Natural killer cell (primary cell): Measurements from ENCODE around the gene CDKN3. TPM values are rescaled to one million over a fixed set of nuclear protein-coding genes. Genes with fewer than 3 reads are reported as not detected.
"Not testable (repeated sequence)": the region's sequence is repeated elsewhere in the genome, so short reads cannot be mapped to it uniquely, and the experiment has no call there.

Source experiments
- ATAC-seq, 3 donors: fragments of 150-1000 bp in 2 of 3; fragments of 200-7000 bp in 1 of 3; cut with Tn5 transposase; 1 replicate in 1 of 3; 2 replicates in 2 of 3; pipeline ENCODE4 v1.10.0; 2021; ENCODE audit warnings: mild to moderate bottlenecking in 2 of 3, moderate library complexity in 2 of 3
- DNase-seq, 2 donors: peaks; one replicate each; pipeline versions ENCODE4 v3.0.0 to v3.0.0-alpha.2; 2013 to 2021; ENCODE audit warnings: mixed read lengths in 1 of 2
- H3K27ac ChIP-seq: one replicate; pipeline ENCODE4 v1.5.1; 2013; ENCODE audit warnings: mild to moderate bottlenecking, low read length
- H3K27me3 ChIP-seq: one replicate; pipeline ENCODE4 v1.6.1; 2013; ENCODE audit warnings: low read length; ENCODE audit not compliant: control insufficient read depth, insufficient read depth
- H3K36me3 ChIP-seq: one replicate; pipeline ENCODE4 v1.6.1; 2013; ENCODE audit warnings: low read length; ENCODE audit not compliant: control insufficient read depth, insufficient read depth
- H3K4me1 ChIP-seq: one replicate; pipeline ENCODE4 v1.6.1; 2013; ENCODE audit warnings: low read length; ENCODE audit not compliant: control insufficient read depth, insufficient read depth
- H3K4me3 ChIP-seq: one replicate; pipeline ENCODE4 v1.5.1; 2013; ENCODE audit warnings: low read length
- H3K9me3 ChIP-seq: one replicate; pipeline ENCODE4 v1.6.1; 2013; ENCODE audit warnings: low read length; ENCODE audit not compliant: control insufficient read depth, insufficient read depth
- H3K27ac Mint-ChIP-seq, 2 donors: one replicate each; pipeline ENCODE4 v1.8.0; 2022; ENCODE audit warnings: mild to moderate bottlenecking in 2 of 2, mixed read lengths in 2 of 2, moderate library complexity in 1 of 2
- H3K27me3 Mint-ChIP-seq, 2 donors: one replicate each; pipeline ENCODE4 v1.8.0; 2022; ENCODE audit warnings: low read depth in 2 of 2, mixed read lengths in 2 of 2
- H3K36me3 Mint-ChIP-seq: one replicate; pipeline ENCODE4 v1.8.0; 2022; ENCODE audit warnings: mixed read lengths
- H3K4me1 Mint-ChIP-seq, 2 donors: one replicate each; pipeline ENCODE4 v1.8.0; 2022; ENCODE audit warnings: mixed read lengths in 2 of 2
- H3K4me3 Mint-ChIP-seq: one replicate; pipeline ENCODE4 v1.8.0; 2022; ENCODE audit warnings: mild to moderate bottlenecking, moderate library complexity, mixed read lengths
- H3K9me3 Mint-ChIP-seq, 2 donors: one replicate each; pipeline ENCODE4 v1.8.0; 2022; ENCODE audit warnings: mixed read lengths in 2 of 2
- CTCF ChIP-seq: fragments of 200-600 bp; IDR thresholded peaks from one replicate; pipeline ENCODE4 v1.8.0; 2022; ENCODE audit warnings: antibody characterized with exemption
- WGBS: methylation state at CpG from one replicate; pipeline ENCODE4 v1.1.7; 2013; ENCODE audit warnings: missing lambda C conversion rate; ENCODE audit not compliant: insufficient coverage; 5-methylcytosine and 5-hydroxymethylcytosine counted together
- intact Hi-C: fragments of 100-400 bp; cut with micrococcal nuclease; formaldehyde crosslinking; loops from one replicate; pipeline ENCODE4 v1.14.2; 2022
- total RNA-seq, 4 donors: library from RNA; stranded (reverse); fragments of 120-200 nt in 1 of 4; gene quantifications; one replicate each; pipeline versions ENCODE4 v1.2.3 to v1.2.4, GENCODE V29; 2013 to 2022

The CDKN3 gene
- total RNA-seq, 3 donors from 2014 or later (not counting 1 experiment from before 2014, with no cell fraction given), result 0.89 to 3.0 (median 1.8) TPM

GRCh38 chr14:54435500-54435981 is 38.7 kb downstream of the CDKN3 start:
- Mint-ChIP-seq H3K4me1 (peaks cover 40 to 45% of the 10 kb centered on the region in 2 donors), H3K36me3 (no peaks in the 10 kb centered on the region), H3K4me3 (no peak overlapping the region), H3K9me3 (no peaks in the 10 kb centered on the region), H3K27ac (peak overlapping the region in 1 of 2 donors; percentile 1), H3K27me3 (no peaks in the 10 kb centered on the region)
- peak in 1 of 2 donors; percentile 12 for DNase-seq
- Histone ChIP-seq H3K4me1 (peaks cover 4% of the 10 kb centered on the region), H3K4me3 (no peak overlapping the region), H3K9me3 (no peaks in the 10 kb centered on the region), H3K27ac (no peak overlapping the region), H3K27me3 (no peaks in the 10 kb centered on the region), H3K36me3 (peaks cover 6% of the 10 kb centered on the region)
- 63% methylated on average over 4 of the region's 4 CpGs for WGBS
- ATAC-seq, result peak; percentile 34 to 44 (median 39)
- intact Hi-C loops, result no loop called here
- no peak for TF ChIP-seq CTCF

- H3K36me3 Mint-ChIP-seq, H3K9me3 ChIP-seq, intact Hi-C loops, H3K36me3 ChIP-seq, H3K27ac ChIP-seq, DNase-seq, H3K4me3 ChIP-seq, H3K27me3 ChIP-seq, H3K27ac Mint-ChIP-seq, H3K4me1 ChIP-seq, H3K4me3 Mint-ChIP-seq, H3K9me3 Mint-ChIP-seq, ATAC-seq, H3K27me3 Mint-ChIP-seq: not testable (repeated sequence)
- 90% methylated on average over 4 of the region's 4 CpGs for WGBS
- H3K4me1 Mint-ChIP-seq, result peaks cover 51 to 58% of the 10 kb centered on the region in 2 donors
Observed at GRCh38 chr14:54437954-54438353, 41.1 kb downstream of the CDKN3 start.

- H3K9me3 ChIP-seq, result no peaks in the 10 kb centered on the region
- Mint-ChIP-seq H3K27me3 (no peaks in the 10 kb centered on the region), H3K9me3 (no peaks in the 10 kb centered on the region), H3K36me3 (no peaks in the 10 kb centered on the region), H3K4me1 (peaks cover 50 to 57% of the 10 kb centered on the region in 2 donors), H3K4me3 (no peak overlapping the region), H3K27ac (no peak overlapping the region)
- no peaks in the 10 kb centered on the region for H3K36me3 ChIP-seq
- DNase-seq (no peak), ATAC-seq (no peak)
- TF ChIP-seq CTCF, result no peak
- no peak overlapping the region for H3K27ac ChIP-seq
- no peak overlapping the region for H3K4me3 ChIP-seq
- intact Hi-C loops, result no loop called here
- peaks cover 7% of the 10 kb centered on the region for H3K4me1 ChIP-seq
- WGBS, result 92% methylated on average over 3 of the region's 4 CpGs
- no peaks in the 10 kb centered on the region for H3K27me3 ChIP-seq
Observed at GRCh38 chr14:54438703-54439102, 41.9 kb downstream of the CDKN3 start.

GRCh38 chr14:54440037-54440436 is 43.2 kb downstream of the CDKN3 start:
- peaks cover 37 to 44% of the 10 kb centered on the region in 2 donors for H3K4me1 Mint-ChIP-seq
- TF ChIP-seq CTCF, result no peak
- no peak overlapping the region for H3K27ac ChIP-seq
- H3K27ac Mint-ChIP-seq, result peak overlapping the region; percentile 92
- H3K4me3 Mint-ChIP-seq, result peak overlapping the region; percentile 96
- H3K36me3 ChIP-seq, result no peaks in the 10 kb centered on the region
- H3K27me3 ChIP-seq, result no peaks in the 10 kb centered on the region
- H3K4me1 ChIP-seq, result peaks cover 7% of the 10 kb centered on the region
- H3K9me3 Mint-ChIP-seq, result no peaks in the 10 kb centered on the region
- ATAC-seq (no peak), DNase-seq (no peak)
- H3K4me3 ChIP-seq, result peak overlapping the region; percentile 54
- H3K9me3 ChIP-seq, result no peaks in the 10 kb centered on the region
- H3K36me3 Mint-ChIP-seq, result no peaks in the 10 kb centered on the region
- WGBS, result 87% methylated on average over 7 of the region's 7 CpGs
- intact Hi-C loops, result loop anchor here (2.0 kb wide), 1 partner anchor 49 kb away; the partner anchor contains the start of gene GMFB
- peaks cover 3 to 12% of the 10 kb centered on the region in 2 donors for H3K27me3 Mint-ChIP-seq
